ENCODE data around the gene MAN1A2. TPM values are rescaled to one million over a fixed set of nuclear protein-coding genes. Genes with fewer than 3 reads are reported as not detected.

MAN1A2 gene
- total RNA-seq, 1 donor: 51.0 TPM

- H3K36me3 ChIP-seq (ENCODE audit: insufficient read depth, low read length): peaks cover 3% of the 10 kb centered on the region
- H3K4me1 ChIP-seq (ENCODE audit: insufficient read depth, low read length): no peaks in the 10 kb centered on the region
- DNase-seq (ENCODE audit: insufficient read length, low spot score, missing footprints): no peak
- H3K9me3 ChIP-seq (ENCODE audit: low read depth, low read length): no peaks in the 10 kb centered on the region
- H3K79me2 ChIP-seq (ENCODE audit: insufficient read depth, low read length): no peaks in the 10 kb centered on the region
- no peaks in the 10 kb centered on the region for H4K20me1 ChIP-seq (ENCODE audit: insufficient read depth, low read length)
- no peak overlapping the region for H3K4me3 ChIP-seq (ENCODE audit: insufficient read depth, low read length)
- no peaks in the 10 kb centered on the region for H3K27me3 ChIP-seq (ENCODE audit: insufficient read depth, low read length)
- H2AFZ ChIP-seq (ENCODE audit: low read length): no peak overlapping the region
- no peak for TF ChIP-seq CTCF (IDR thresholded peaks at IDR 0.05; ENCODE audit: extremely low read depth, low read depth, low read length)
- H3K27ac ChIP-seq (ENCODE audit: low read depth, low read length): no peak overlapping the region
- H3K4me2 ChIP-seq (ENCODE audit: insufficient read depth, low read length): no peak overlapping the region
These were observed 60.0 kb downstream of the MAN1A2 start for GRCh38 chr1:117427297-117427696.

- Histone ChIP-seq H3K4me3 (ENCODE audit: insufficient read depth, low read length) (no peak overlapping the region), H3K79me2 (ENCODE audit: insufficient read depth, low read length) (no peaks in the 10 kb centered on the region), H3K27ac (ENCODE audit: low read depth, low read length) (no peak overlapping the region), H3K4me1 (ENCODE audit: insufficient read depth, low read length) (no peaks in the 10 kb centered on the region), H3K27me3 (ENCODE audit: insufficient read depth, low read length) (no peaks in the 10 kb centered on the region), H3K4me2 (ENCODE audit: insufficient read depth, low read length) (no peak overlapping the region), H3K36me3 (ENCODE audit: insufficient read depth, low read length) (no peaks in the 10 kb centered on the region), H3K9me3 (ENCODE audit: low read depth, low read length) (no peaks in the 10 kb centered on the region), H2AFZ (ENCODE audit: low read length) (no peak overlapping the region), H4K20me1 (ENCODE audit: insufficient read depth, low read length) (no peaks in the 10 kb centered on the region)
- TF ChIP-seq CTCF (IDR thresholded peaks at IDR 0.05; ENCODE audit: extremely low read depth, low read depth, low read length): no peak
- DNase-seq (ENCODE audit: insufficient read length, low spot score, missing footprints): no peak
These were observed 66.7 kb downstream of the MAN1A2 start for GRCh38 chr1:117433943-117434342.

GRCh38 chr1:117436513-117436912 is 69.3 kb downstream of the MAN1A2 start:
- TF ChIP-seq CTCF (IDR thresholded peaks at IDR 0.05; ENCODE audit: extremely low read depth, low read depth, low read length): no peak
- no peaks in the 10 kb centered on the region for H3K27me3 ChIP-seq (ENCODE audit: insufficient read depth, low read length)
- no peak overlapping the region for H3K4me2 ChIP-seq (ENCODE audit: insufficient read depth, low read length)
- no peaks in the 10 kb centered on the region for H3K36me3 ChIP-seq (ENCODE audit: insufficient read depth, low read length)
- no peaks in the 10 kb centered on the region for H4K20me1 ChIP-seq (ENCODE audit: insufficient read depth, low read length)
- no peak overlapping the region for H3K27ac ChIP-seq (ENCODE audit: low read depth, low read length)
- no peak overlapping the region for H2AFZ ChIP-seq (ENCODE audit: low read length)
- DNase-seq (ENCODE audit: insufficient read length, low spot score, missing footprints): no peak
- H3K79me2 ChIP-seq (ENCODE audit: insufficient read depth, low read length): no peaks in the 10 kb centered on the region
- no peaks in the 10 kb centered on the region for H3K9me3 ChIP-seq (ENCODE audit: low read depth, low read length)
- no peaks in the 10 kb centered on the region for H3K4me1 ChIP-seq (ENCODE audit: insufficient read depth, low read length)
- H3K4me3 ChIP-seq (ENCODE audit: insufficient read depth, low read length): no peak overlapping the region

GRCh38 chr1:117447661-117448060 is 80.4 kb downstream of the MAN1A2 start:
- Histone ChIP-seq H3K4me2 (ENCODE audit: insufficient read depth, low read length) (no peak overlapping the region), H3K36me3 (ENCODE audit: insufficient read depth, low read length) (no peaks in the 10 kb centered on the region), H3K79me2 (ENCODE audit: insufficient read depth, low read length) (no peaks in the 10 kb centered on the region), H2AFZ (ENCODE audit: low read length) (no peak overlapping the region), H3K9me3 (ENCODE audit: low read depth, low read length) (no peaks in the 10 kb centered on the region), H3K27ac (ENCODE audit: low read depth, low read length) (no peak overlapping the region), H3K27me3 (ENCODE audit: insufficient read depth, low read length) (no peaks in the 10 kb centered on the region), H3K4me1 (ENCODE audit: insufficient read depth, low read length) (peaks cover 4% of the 10 kb centered on the region), H3K4me3 (ENCODE audit: insufficient read depth, low read length) (no peak overlapping the region), H4K20me1 (ENCODE audit: insufficient read depth, low read length) (no peaks in the 10 kb centered on the region)
- TF ChIP-seq CTCF (IDR thresholded peaks at IDR 0.05; ENCODE audit: extremely low read depth, low read depth, low read length): no peak
- DNase-seq (ENCODE audit: insufficient read length, low spot score, missing footprints): no peak
